Measurements from ENCODE around the gene OLFM2.

OLFM2 gene

DNA sequence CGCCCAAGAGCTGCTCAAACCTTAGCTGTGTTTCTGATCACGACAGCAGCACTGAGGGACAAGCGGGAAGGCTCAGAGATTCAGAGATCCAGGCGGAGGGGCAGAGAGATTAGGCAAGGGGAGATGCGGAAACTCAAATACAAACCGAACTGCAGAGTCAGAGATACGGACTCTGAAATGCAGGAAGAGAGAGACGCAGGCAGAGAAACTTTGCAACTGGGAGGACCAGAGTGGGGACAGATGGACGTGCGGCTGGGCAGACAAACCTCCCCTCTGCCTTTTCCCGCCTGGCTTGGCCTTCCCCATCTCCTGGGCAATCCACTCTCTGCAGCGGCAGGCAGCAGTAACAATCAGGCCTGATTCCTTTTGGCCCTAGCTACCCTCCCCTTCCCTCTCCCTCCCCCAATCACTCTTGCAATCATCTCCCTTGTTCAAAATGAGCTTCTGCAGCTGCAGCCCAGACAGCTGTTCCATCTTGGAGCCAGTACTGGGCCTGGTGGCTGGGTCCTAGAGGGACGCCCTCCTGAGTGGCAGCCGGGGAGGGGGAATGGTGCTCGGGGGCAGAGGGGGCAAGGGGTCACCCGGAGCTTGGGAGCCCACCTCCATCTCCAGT lies 29.7 kb downstream of the OLFM2 start:
- no peak for DNase-seq (ENCODE audit: low read depth in 2 of 2)

GRCh38 chr19:9903336-9903735 lies 33.0 kb downstream of the OLFM2 start:
- no peak for DNase-seq (ENCODE audit: low read depth in 2 of 2)

DNA sequence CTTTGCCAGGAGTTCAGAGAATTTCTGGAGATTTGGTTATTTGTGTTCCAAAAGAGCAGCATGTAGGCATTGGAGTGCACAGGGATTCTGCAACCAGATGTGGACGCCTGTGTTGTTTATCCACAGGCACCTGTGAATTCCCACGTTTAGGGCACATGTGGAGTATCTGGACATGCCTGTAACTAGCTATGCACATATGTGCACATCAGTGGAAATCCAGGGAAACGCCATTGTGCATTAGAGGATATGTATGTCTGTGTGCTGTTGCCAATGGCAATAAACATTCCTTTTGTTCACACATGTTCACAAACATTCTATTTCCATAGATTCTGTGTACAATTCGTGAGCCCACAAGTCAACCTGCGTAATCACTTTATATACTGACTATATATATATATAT lies 34.7 kb downstream of the OLFM2 start:
- no peak for DNase-seq (ENCODE audit: low read depth in 2 of 2)

- no peak for DNase-seq (ENCODE audit: low read depth in 2 of 2)
Measured at GRCh38 chr19:9901020-9901419, 35.3 kb downstream of the OLFM2 start.

DNA sequence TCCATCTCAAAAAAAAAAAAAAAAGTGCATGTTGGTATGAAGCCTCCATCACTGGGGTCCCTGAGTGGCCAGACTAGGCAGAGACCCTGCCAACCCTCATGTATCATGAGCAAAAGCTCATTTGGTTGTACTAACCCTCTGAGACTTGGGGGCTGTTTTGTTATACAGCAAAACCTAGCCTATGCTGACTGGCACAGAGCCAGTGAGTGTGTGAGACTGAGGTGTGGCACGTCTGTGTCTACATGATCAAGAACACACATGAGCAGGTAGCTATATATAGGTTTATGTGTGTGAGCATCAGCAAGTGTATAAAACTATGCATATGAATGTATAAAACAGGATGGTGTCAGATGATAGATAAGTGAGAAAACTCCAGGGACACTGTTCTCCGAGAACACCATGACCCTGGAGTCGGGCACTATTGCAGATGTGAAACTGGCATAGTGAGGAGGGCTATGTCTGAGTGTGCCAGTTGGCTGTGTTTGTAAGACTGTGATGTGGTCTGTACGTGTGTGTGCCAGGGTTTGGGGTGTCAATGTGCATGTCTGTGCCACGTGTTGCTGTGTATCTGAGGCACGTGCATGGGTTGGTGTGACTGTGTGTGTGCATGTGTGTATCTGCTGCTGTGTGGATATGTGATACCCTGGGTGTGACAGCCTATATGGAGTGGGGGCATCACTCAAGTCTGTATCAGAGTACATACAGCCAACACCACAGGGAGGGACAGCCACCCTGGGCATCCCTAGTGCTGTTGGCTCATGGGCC lies 44.5 kb downstream of the OLFM2 start:
- DNase-seq (ENCODE audit: low read depth in 2 of 2): no peak

- DNase-seq (ENCODE audit: low read depth in 2 of 2): no peak
Measured at GRCh38 chr19:9885077-9885552, 51.2 kb downstream of the OLFM2 start.

GRCh38 chr19:9883764-9884163 lies 52.6 kb downstream of the OLFM2 start:
- no peak for DNase-seq (ENCODE audit: low read depth in 2 of 2)

- DNase-seq (ENCODE audit: low read depth in 2 of 2): no peak
Measured at GRCh38 chr19:9883231-9883758, 53.0 kb downstream of the OLFM2 start.

GRCh38 chr19:9881720-9882119 lies 54.6 kb downstream of the OLFM2 start:
- DNase-seq (ENCODE audit: low read depth in 2 of 2): no peak

DNA sequence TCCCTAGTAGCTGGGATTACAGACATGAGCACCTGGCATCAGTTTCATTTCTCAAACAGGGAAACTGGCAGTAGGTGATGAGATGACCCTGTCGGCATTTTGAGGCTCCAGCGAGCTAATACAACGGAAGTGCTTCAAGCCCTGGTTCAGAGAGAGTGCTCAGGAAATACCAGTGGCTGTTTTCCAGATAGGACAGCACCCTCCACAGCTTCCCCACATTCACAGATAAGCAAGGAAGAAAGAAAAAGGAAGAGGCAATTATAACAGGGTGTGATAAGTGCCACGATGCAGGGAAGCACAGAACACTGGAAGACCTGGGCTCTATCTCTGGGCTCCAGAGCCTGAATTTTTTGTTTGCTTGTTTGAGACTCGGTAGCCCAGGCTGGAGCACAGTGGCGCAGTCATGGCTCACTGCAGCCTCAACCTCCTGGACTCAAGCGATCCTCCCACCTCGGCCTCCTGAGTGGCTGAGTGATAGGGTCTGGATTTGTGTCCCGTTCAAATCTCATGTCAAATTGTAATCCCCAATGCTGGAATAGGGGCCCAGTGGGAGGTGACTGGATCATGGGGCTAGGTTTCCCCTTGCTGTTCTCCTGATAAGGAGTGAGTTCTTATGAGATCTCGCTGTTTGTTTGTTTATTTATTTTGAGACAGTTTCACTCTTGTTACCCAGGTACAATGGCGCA lies 57.7 kb downstream of the OLFM2 start:
- DNase-seq (ENCODE audit: low read depth in 2 of 2): no peak

GRCh38 chr19:9877780-9878510 lies 58.4 kb downstream of the OLFM2 start:
- no peak for DNase-seq (ENCODE audit: low read depth in 2 of 2)

DNA sequence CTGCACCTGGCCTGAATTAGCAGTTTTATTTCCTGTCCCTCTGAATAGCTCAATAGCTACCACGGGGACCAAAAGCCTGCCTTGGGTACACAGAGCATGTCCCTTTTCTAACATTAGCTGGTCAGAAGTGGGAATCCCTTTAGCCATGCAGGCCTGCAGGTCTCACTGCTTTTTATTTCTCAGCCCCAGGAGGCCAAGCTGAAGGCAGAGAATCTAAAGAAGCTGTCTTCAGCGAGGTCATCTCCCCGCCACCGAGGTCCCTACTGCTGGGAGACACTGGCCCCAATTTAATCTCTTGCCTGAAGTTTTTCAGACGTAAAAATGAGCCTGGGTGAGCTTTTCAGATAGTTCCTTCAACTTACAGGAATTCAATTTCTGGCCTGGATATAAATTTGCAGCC lies 60.5 kb downstream of the OLFM2 start:
- no peak for DNase-seq (ENCODE audit: low read depth in 2 of 2)

DNA sequence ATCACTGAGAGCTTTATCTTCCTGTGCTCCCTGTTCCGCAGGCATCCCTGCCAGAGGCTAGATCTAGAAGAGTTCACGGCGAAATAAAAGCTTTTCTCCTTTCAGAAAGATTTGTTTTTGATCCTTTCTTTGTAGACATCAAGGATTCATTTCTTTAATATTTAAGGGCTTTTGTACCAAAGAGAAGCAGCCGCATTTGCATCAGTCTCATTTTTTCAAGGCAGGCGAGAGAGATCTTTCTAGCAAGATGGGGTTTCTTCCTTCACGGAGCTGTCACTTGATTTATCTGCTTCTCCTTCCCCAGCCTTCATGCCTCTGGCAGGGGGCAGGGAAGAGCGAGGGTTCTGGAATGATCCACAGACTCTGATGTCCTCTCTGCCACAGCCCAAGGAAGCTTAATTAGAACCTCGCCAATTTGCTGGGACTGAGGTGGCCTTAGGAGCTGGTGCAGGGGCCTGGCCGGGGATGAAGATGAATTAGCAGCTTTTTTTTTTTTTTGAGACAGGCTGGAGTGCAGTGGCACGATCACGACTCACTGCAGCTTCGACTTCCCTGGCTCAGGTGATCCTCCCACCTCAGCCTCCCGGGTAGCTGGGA lies 61.2 kb downstream of the OLFM2 start:
- DNase-seq (ENCODE audit: low read depth in 2 of 2): no peak

- DNase-seq (ENCODE audit: low read depth in 2 of 2): no peak
Measured at GRCh38 chr19:9872618-9873242, 63.6 kb downstream of the OLFM2 start.

GRCh38 chr19:9871626-9872338 lies 64.5 kb downstream of the OLFM2 start:
- DNase-seq (ENCODE audit: low read depth in 2 of 2): no peak

DNA sequence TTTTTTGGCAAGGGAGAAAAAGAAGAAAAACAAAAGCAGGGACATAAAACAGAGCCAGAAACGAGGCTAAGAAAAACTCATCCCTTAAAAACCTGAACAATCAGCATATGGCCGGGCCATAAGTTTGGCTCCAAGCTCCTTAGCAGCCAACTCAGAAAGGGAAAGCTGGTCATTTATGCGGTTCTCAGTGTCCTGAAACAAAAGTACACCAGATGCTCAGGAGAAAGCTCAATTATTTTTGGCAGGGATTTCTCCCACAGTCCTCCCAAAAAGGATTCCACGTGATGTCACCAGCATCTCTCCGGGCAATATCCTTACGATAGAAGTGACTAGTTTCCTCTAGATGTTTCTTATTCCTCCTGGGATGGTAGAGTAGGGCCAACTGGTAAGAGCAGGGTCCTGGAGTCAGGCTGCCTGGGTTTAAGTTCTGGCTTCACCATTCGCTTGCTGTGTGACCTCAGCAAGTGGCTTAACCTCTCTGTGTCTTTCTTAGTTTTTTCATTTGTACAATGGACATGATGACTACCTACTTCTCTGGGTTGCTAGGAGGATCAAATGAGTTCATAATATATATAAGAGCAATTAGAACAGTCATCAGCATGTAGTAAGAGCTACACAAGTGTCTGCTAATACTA lies 67.2 kb downstream of the OLFM2 start:
- no peak for DNase-seq (ENCODE audit: low read depth in 2 of 2)

DNA sequence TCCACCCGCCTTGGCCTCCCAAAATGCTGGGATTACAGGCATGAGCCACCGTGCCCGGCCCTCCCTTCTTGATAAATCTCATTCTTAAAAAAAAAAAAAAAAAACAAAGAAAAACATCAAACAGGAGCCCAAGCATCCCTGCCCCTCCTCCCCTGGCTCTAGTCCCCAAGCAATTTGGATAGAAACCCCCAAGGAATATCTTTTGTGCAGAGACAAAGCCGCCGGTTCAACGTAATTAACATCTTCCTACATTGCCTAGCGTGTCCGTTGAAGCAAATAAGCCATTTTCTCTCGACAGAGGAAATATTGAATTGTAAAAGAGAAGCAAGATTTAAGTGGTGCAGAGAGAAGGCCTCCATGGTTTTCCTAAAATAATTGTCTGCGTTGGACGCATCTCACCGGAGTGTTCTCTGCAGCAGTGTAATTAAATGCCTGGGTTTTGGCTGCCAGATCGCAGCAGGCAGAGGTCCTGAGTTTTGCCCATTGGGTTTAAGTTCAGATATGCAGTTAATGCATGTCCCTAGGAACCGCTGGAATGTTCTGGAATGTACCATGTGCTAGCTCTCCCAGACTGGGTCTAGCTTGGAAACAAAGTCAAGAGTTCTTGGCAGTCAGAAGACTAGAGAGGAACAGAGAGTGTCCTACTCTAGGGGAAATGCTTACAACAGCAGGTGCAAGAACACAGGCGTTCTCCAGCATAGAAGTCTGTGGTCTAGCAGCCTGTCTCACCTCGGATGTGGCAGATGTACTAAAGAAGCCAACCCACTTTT lies 70.4 kb downstream of the OLFM2 start:
- DNase-seq (ENCODE audit: low read depth in 2 of 2): no peak

DNA sequence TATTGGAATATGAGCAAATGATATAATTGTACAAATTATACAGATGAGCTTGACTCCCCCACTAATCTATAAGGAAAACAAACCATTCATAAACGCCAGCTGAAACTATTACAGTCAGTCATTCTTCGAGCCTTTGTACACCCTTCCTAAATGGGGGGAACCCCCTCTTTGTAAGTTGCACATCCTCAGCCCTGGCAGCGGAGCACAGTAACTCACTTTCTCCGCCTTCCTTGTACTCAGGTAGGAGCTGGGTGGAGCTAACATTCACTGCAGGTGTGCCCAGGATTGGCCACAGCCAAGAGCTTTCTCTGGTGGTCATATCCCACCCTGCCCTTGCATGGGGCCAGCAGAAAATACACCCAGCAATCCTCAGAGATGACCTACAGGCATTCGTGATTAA lies 72.6 kb downstream of the OLFM2 start:
- no peak for DNase-seq (ENCODE audit: low read depth in 2 of 2)

DNA sequence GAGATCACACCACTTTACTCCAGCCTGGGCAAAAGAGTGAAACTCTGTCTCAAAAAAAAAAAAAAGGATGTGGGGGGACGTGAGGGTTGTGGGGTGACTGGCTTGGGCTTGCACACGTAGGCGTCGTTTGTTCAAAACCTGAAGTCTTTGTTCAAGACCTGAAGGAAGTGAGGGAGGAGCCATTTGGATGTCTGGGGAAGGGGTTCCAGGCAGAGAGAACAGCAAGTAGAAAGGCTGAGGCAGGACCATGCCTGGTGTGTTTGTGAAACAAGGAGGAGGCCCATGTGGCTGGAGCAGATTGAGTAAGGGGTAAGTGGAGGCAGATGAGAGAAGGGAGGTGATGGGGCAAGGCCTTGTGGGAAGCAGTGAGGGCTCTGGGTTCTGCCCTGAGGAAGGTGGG lies 73.4 kb downstream of the OLFM2 start:
- DNase-seq (ENCODE audit: low read depth in 2 of 2): no peak

All from activated CD8-positive, alpha-beta memory T cell treated with anti-CD3 and anti-CD28 coated beads for 4 hours (primary cell).